HS-5 (cell line): ENCODE data around the gene MYOCD.
"Not testable (repeated sequence)": the region's sequence is repeated elsewhere in the genome, so short reads cannot be mapped to it uniquely, and the experiment has no call there.

Experiments
- DNase-seq: peaks from one replicate; pipeline ENCODE4 v3.0.0-alpha.2; 2012; ENCODE audit warnings: low read depth

MYOCD gene

GRCh38 chr17:12665263-12666210 is at the start of gene MYOCD:
TSS of gene MYOCD (plus strand) at chr17:12665890. CDS start at chr17:12666189, 299 bp downstream.
- DNase-seq, result no peak

- DNase-seq, result no peak
These were observed 49.5 kb upstream of the MYOCD start for GRCh38 chr17:12616161-12616560.

- peak; percentile 59 for DNase-seq
These were observed 47.1 kb upstream of the MYOCD start for GRCh38 chr17:12618557-12618956.

GRCh38 chr17:12619459-12620199 is 46.1 kb upstream of the MYOCD start:
- DNase-seq, result no peak

- DNase-seq, result no peak
These were observed 45.4 kb upstream of the MYOCD start for GRCh38 chr17:12620200-12620720.

- DNase-seq, result no peak
These were observed 43.0 kb upstream of the MYOCD start for GRCh38 chr17:12622726-12623125.

- no peak for DNase-seq
These were observed 42.4 kb upstream of the MYOCD start for GRCh38 chr17:12623220-12623848.

- no peak for DNase-seq
These were observed 41.5 kb upstream of the MYOCD start for GRCh38 chr17:12624211-12624610.

- DNase-seq, result no peak
These were observed 40.6 kb upstream of the MYOCD start for GRCh38 chr17:12625092-12625491.

GRCh38 chr17:12627177-12627629 is 38.5 kb upstream of the MYOCD start:
- peak; percentile 92 for DNase-seq

- no peak for DNase-seq
These were observed 37.8 kb upstream of the MYOCD start for GRCh38 chr17:12627781-12628451.

- DNase-seq, result no peak
These were observed 34.6 kb upstream of the MYOCD start for GRCh38 chr17:12631076-12631475.

- DNase-seq, result no peak
These were observed 32.9 kb upstream of the MYOCD start for GRCh38 chr17:12632785-12633184.

- no peak for DNase-seq
These were observed 30.8 kb upstream of the MYOCD start for GRCh38 chr17:12634789-12635414.

GRCh38 chr17:12635996-12636395 is 29.7 kb upstream of the MYOCD start:
- not testable (repeated sequence) for DNase-seq

GRCh38 chr17:12637015-12637414 is 28.7 kb upstream of the MYOCD start:
- DNase-seq, result peak; percentile 86

GRCh38 chr17:12637745-12638651 is 27.7 kb upstream of the MYOCD start:
- DNase-seq, result no peak

- DNase-seq, result no peak
These were observed 25.3 kb upstream of the MYOCD start for GRCh38 chr17:12640364-12640763.

- DNase-seq, result no peak
These were observed 24.6 kb upstream of the MYOCD start for GRCh38 chr17:12641084-12641483.

- DNase-seq, result no peak
These were observed 23.7 kb upstream of the MYOCD start for GRCh38 chr17:12642034-12642433.
